Spleen (tissue), 7 donors: ENCODE data around the gene SUV39H2.

Experiments used
- POLR2A ChIP-seq, 3 donors: fragments of 450-650 bp; IDR thresholded peaks; one replicate each; pipeline ENCODE4 v1.5.1; 2017; ENCODE audit warnings: antibody characterized with exemption in 3 of 3, mild to moderate bottlenecking in 1 of 3
- TF ChIP-seq, protein P1 (sequence below), 11 experiments: fragments of 200-600 bp in 7 of 11; fragments of 450-650 bp in 4 of 11; sonication (generic) in 4 of 11; IDR thresholded peaks in 8 of 11; conservative IDR thresholded peaks in 3 of 11; 1 replicate in 7 of 11; 2 replicates in 4 of 11; pipeline versions ENCODE4 v1.4.0 to v1.8.0; 2016 to 2021; ENCODE audit warnings: antibody characterized with exemption in 11 of 11, inconsistent platforms in 4 of 11, mild to moderate bottlenecking in 1 of 11
- donor health status: DM: no; HTN: no; CAD: no; lungs with moderate emphysema.
- donor health status: DM: no; HTN: no; CAD: no.
- donor health status: DM: no; HTN: no; CAD: no.

GRCh38 chr10:14924013-14924412 is 45.3 kb downstream of the SUV39H2 start:
- no peak for TF ChIP-seq POLR2A (IDR thresholded peaks at IDR 0.05)
- TF ChIP-seq, protein P1, sequence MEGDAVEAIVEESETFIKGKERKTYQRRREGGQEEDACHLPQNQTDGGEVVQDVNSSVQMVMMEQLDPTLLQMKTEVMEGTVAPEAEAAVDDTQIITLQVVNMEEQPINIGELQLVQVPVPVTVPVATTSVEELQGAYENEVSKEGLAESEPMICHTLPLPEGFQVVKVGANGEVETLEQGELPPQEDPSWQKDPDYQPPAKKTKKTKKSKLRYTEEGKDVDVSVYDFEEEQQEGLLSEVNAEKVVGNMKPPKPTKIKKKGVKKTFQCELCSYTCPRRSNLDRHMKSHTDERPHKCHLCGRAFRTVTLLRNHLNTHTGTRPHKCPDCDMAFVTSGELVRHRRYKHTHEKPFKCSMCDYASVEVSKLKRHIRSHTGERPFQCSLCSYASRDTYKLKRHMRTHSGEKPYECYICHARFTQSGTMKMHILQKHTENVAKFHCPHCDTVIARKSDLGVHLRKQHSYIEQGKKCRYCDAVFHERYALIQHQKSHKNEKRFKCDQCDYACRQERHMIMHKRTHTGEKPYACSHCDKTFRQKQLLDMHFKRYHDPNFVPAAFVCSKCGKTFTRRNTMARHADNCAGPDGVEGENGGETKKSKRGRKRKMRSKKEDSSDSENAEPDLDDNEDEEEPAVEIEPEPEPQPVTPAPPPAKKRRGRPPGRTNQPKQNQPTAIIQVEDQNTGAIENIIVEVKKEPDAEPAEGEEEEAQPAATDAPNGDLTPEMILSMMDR (IDR thresholded peaks at IDR 0.05 in 8 of 11, conservative IDR thresholded peaks at IDR 0.05 in 3 of 11) = no peak
